GM12874 (cell line): ENCODE measurements around the gene CDKL4.

Experiments used
- TF ChIP-seq, protein P1 (sequence below): IDR thresholded peaks from 2 replicates; pipeline ENCODE4 v1.5.1; 2011; ENCODE audit warnings: low read depth, mild to moderate bottlenecking, control low read depth, low read length, moderate library complexity; ENCODE audit not compliant: insufficient read depth

CDKL4 gene

DNA sequence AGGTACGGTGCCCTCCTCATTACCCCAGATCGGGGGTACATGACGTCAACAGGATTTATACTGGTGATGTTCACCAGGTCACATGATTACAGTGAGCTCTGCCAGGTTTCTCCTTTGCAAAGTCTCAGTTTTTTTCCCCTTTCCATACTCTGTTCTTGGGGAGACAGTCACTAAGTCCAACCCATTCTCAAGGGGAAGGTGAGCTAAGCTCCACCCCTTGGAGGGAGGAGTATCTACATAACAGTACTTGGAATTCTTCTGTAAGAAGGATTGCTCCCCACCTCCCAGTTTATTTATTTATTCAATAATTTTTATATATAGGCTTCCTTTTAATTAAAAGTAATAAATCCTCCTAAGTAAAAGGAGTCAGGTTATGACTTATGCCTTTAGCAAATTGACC lies 88.8 kb downstream of the CDKL4 start:
- TF ChIP-seq, protein P1, sequence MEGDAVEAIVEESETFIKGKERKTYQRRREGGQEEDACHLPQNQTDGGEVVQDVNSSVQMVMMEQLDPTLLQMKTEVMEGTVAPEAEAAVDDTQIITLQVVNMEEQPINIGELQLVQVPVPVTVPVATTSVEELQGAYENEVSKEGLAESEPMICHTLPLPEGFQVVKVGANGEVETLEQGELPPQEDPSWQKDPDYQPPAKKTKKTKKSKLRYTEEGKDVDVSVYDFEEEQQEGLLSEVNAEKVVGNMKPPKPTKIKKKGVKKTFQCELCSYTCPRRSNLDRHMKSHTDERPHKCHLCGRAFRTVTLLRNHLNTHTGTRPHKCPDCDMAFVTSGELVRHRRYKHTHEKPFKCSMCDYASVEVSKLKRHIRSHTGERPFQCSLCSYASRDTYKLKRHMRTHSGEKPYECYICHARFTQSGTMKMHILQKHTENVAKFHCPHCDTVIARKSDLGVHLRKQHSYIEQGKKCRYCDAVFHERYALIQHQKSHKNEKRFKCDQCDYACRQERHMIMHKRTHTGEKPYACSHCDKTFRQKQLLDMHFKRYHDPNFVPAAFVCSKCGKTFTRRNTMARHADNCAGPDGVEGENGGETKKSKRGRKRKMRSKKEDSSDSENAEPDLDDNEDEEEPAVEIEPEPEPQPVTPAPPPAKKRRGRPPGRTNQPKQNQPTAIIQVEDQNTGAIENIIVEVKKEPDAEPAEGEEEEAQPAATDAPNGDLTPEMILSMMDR: no peak

DNA sequence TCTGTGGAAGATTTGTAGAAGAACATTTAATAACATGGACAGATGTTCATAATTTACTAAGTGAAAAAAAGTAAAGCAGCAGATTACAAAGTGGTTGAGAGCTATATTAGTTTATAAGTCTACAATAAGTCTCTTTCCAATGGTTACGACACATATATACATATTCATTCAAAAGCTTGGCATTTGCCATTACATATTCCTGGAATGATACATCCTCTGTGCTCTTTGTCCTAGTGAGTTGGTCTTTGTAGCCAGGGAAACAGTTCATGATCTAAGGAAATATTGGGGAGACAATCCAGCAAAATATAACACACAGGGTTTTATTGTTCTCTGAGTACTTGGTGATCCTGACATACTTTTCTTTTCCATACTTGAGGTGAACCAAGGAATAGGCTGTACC lies 90.5 kb downstream of the CDKL4 start:
- TF ChIP-seq, protein P1: no peak

DNA sequence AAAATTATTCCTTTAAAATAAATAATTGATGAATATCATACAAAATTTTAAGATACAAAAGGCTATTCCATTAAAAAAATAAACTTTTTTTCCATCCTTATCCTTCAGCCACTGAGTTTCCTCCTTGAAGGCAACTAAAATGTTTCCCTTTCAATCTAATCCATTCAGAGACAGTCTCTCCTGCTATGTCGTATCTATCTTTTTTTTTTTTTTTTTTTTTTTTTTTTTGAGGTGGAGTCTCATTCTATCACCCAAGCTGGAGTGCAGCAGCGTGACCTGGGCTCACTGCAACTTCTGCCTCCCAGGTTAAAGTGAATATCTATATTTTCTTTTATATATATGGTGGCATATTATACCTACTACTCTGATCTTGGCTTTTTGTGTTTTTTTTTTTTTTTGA lies 91.3 kb downstream of the CDKL4 start:
- TF ChIP-seq, protein P1: no peak

DNA sequence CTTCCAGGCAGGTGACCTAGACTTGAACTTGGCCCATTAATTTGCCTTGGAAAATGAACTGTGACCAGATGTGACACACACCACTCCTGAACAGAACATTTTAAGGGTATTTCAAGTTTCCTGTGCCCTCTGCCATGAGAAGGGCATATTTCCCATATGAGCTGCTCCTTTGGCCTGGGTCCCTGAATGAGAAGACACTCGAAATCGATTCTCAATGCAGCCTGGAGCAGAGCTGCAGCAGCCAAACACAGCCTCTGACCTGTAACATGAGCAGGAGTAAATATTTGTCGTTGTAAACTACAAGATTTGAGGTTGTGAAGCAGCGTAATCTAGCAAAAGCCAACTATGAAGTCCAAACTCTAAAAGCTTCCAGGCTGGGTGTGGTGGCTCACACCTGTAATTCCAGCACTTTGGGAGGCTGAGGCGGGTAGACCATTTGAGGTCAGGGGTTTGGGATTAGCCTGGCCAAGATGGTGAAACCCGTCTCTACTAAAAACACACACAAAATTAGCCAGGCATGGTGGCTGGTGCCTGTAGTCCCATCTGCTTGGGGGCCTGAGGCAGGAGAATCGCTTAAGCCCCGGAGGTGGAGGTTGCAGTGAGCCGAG lies 92.8 kb downstream of the CDKL4 start:
- TF ChIP-seq, protein P1: no peak

DNA sequence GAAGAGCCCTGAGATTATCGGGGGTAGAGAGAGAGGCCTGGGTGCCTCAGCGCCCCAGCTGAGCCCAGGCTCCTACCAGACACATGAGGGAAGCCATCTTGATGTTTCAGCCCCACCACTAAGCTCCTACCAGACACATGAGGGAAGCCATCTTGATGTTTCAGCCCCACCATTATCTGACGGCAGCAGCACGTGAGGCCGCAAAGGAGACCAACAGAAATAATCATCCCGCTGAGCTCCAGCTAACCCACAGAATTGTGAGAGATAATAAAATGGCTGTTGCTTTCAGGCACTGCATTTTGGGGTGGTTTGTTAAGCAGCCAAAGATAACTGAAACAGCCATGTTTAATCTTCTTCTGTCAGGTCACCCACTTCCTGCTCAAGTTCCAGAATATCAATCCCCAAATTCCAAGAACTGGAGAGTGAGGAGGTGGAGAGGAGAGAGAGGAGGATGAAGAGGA lies 93.6 kb downstream of the CDKL4 start:
- TF ChIP-seq, protein P1: no peak

DNA sequence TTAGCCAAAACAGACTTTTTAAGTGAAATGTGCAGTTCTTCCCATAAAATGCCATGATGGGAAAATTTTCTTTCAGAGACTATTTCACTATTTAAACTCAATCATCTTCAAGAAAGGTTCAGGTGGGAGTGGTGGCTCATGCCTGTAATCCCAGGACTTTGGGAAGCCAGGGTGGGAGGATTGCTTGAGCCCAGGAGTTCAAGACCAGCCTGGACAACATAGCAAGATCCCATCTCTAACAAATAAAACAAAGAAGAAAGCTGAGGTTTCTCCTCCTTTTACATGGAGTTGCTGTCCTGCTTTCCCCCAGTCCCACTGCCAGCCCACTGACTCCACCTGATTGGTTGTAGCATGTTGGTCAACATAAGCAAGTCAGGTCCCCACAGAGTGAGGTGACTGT lies 97.1 kb downstream of the CDKL4 start:
- TF ChIP-seq, protein P1: no peak

DNA sequence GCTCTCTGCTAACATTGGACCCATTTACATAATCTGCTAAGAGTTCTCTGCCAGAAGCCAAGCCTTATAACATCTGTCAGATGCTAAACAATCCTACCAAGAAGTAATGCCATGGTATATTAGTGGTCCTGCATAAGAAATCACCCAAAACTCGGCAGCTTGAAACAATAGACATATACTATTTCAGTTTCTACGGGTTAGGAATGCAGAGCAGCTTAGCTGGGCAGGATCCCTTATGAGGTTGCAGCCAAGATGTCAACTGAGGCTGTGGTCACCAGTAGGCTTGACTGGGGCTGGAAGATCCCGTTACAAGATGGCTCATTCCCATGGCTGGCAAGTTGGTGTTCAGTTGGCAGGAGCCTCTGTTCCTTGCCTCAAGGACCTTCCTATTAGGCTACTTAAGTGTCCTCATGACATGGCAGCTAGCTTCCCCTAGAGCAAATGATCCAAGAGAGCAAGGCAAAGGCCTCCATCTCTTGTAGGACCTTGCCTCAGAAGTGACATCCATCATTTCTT lies 97.8 kb downstream of the CDKL4 start:
- TF ChIP-seq, protein P1: no peak
